Keratinocyte (primary cell): ENCODE results near the gene PIEZO1.

Experiments
- EZH2 ChIP-seq: IDR thresholded peaks from one replicate; pipeline ENCODE4 v1.6.1; 2012; ENCODE audit warnings: inconsistent platforms, mild to moderate bottlenecking, low read length, moderate library complexity
- TF ChIP-seq, protein P1 (sequence below), 3 experiments: IDR thresholded peaks in 1 of 3; conservative IDR thresholded peaks in 1 of 3; optimal IDR thresholded peaks in 1 of 3; 2 replicates in 2 of 3; 3 replicates in 1 of 3; pipeline versions ENCODE3 to v1.5.1; 2011; ENCODE audit warnings: low read length in 3 of 3, mild to moderate bottlenecking in 3 of 3, moderate library complexity in 2 of 3, control low read depth in 1 of 3, inconsistent platforms in 1 of 3; ENCODE audit not compliant: insufficient read depth in 2 of 3; ENCODE audit errors: extremely low read depth in 1 of 3

DNA sequence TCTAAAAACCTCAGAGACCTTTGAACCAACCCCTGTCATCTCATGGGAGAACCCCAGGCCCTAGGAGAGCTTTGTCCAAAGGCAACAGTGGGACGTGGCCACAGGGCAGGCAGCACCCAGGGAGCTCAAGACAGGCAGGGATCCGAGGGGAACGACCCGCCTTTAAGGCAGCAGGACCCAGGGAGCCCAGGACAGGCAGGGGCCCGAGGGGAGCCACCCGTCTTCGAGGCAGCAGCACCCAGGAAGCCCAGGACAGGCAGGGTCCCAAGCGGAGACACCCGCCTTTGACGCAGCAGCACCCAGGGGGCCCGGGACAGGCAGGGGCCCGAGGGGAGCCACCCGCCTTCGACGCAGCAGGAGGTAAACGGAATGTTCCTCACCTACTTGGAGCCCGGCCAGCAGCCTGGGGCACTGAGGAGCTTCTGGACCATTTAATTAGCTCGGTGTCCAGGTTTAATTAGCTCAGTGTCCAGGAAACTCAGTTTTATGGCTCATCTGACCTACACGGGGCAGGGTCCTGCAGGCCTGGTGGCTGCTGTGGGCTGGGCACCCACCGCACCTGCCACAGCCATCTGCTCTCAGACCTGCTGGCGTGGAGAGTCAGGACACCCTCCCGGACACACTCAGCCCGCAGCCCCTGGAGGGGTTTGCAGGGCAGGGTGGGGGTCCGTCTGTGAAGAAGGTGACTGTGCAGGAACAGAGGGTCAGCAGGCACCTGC, 24.4 kb downstream of the PIEZO1 start:
- TF ChIP-seq, protein P1, sequence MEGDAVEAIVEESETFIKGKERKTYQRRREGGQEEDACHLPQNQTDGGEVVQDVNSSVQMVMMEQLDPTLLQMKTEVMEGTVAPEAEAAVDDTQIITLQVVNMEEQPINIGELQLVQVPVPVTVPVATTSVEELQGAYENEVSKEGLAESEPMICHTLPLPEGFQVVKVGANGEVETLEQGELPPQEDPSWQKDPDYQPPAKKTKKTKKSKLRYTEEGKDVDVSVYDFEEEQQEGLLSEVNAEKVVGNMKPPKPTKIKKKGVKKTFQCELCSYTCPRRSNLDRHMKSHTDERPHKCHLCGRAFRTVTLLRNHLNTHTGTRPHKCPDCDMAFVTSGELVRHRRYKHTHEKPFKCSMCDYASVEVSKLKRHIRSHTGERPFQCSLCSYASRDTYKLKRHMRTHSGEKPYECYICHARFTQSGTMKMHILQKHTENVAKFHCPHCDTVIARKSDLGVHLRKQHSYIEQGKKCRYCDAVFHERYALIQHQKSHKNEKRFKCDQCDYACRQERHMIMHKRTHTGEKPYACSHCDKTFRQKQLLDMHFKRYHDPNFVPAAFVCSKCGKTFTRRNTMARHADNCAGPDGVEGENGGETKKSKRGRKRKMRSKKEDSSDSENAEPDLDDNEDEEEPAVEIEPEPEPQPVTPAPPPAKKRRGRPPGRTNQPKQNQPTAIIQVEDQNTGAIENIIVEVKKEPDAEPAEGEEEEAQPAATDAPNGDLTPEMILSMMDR (optimal IDR thresholded peaks at IDR 0.05 in 1 of 3, IDR thresholded peaks at IDR 0.05 in 1 of 3, conservative IDR thresholded peaks at IDR 0.05 in 1 of 3; ENCODE audit: extremely low read depth in 1 of 3, insufficient read depth in 2 of 3, low read length in 3 of 3) = no peak
- TF ChIP-seq EZH2 = no peak
